ENCODE results near the gene ZNF669. TPM values are rescaled to one million over a fixed set of nuclear protein-coding genes. Genes with fewer than 3 reads are reported as not detected.
"Not testable (repeated sequence)": the region's sequence is repeated elsewhere in the genome, so short reads cannot be mapped to it uniquely, and the experiment has no call there.

ZNF669 gene
- total RNA-seq, 1 experiment from 2014 or later, result 19.5 TPM

DNA sequence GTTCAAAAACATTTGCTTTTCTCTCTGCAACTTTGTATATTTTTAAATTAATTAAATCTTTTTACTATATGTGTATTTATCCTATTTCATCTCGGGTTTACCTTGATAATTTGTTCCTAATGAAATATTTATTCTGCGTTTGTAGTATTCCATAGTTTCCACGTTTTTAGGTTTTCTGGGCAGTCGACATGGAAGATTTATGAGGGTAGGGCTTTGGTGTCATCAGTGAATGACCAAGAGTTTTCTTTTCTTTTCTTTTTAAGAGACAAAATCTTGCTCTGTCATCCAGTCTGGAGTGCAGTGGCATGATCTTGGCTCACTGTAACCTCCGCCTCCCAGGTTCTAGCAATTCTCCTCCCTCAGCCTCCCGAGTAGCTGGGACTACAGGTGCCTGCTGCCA is 17.2 kb upstream of the ZNF669 start:
- H3K79me1 ChIP-seq (ENCODE audit: insufficient read depth, low read depth, low read length, poor library complexity, severe bottlenecking), result no peaks in the 10 kb centered on the region
- no peaks in the 10 kb centered on the region for H3K27me3 ChIP-seq (ENCODE audit: insufficient read depth, low read length)
- H3K4me1 ChIP-seq (ENCODE audit: insufficient read depth, low read length), result no peaks in the 10 kb centered on the region
- peak; percentile 2 for DNase-seq
- no peak overlapping the region for H3K14ac ChIP-seq (ENCODE audit: insufficient read depth, low read length)
- no peak overlapping the region for H3K4me3 Mint-ChIP-seq
- H2AK5ac ChIP-seq (ENCODE audit: insufficient read length, low read length), result no peak overlapping the region
- H3K18ac ChIP-seq (ENCODE audit: insufficient read length, low read depth, low read length), result no peak overlapping the region
- no peak overlapping the region for H2AFZ ChIP-seq (ENCODE audit: low read length)
- H2BK120ac ChIP-seq (ENCODE audit: low read depth, low read length, poor library complexity, severe bottlenecking), result no peak overlapping the region
- TF ChIP-seq, protein P1, sequence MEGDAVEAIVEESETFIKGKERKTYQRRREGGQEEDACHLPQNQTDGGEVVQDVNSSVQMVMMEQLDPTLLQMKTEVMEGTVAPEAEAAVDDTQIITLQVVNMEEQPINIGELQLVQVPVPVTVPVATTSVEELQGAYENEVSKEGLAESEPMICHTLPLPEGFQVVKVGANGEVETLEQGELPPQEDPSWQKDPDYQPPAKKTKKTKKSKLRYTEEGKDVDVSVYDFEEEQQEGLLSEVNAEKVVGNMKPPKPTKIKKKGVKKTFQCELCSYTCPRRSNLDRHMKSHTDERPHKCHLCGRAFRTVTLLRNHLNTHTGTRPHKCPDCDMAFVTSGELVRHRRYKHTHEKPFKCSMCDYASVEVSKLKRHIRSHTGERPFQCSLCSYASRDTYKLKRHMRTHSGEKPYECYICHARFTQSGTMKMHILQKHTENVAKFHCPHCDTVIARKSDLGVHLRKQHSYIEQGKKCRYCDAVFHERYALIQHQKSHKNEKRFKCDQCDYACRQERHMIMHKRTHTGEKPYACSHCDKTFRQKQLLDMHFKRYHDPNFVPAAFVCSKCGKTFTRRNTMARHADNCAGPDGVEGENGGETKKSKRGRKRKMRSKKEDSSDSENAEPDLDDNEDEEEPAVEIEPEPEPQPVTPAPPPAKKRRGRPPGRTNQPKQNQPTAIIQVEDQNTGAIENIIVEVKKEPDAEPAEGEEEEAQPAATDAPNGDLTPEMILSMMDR (conservative IDR thresholded peaks at IDR 0.05), result no peak
- peaks cover 2 to 4% of the 10 kb centered on the region in 2 experiments; a peak in 1 of 5 replicates for H3K9me3 Mint-ChIP-seq
- no peak overlapping the region for H3K23ac ChIP-seq (ENCODE audit: insufficient read length, low read depth, low read length)
- no peak overlapping the region for H2BK20ac ChIP-seq (ENCODE audit: low read depth, low read length, poor library complexity, severe bottlenecking)
- H3K9ac ChIP-seq (ENCODE audit: extremely low read depth, insufficient read length, low read length), result no peak overlapping the region
- no peaks in the 10 kb centered on the region for H3K4me1 Mint-ChIP-seq
- no peaks in the 10 kb centered on the region for H3K23me2 ChIP-seq (ENCODE audit: insufficient read length, low read depth, low read length, poor library complexity, severe bottlenecking)
- WGBS (ENCODE audit: extremely low coverage, insufficient read length, low lambda C conversion rate), result no CpG with 5 or more reads among the region's 6 CpGs
- H3K4ac ChIP-seq (ENCODE audit: low read depth, low read length), result no peak overlapping the region
- H3T11ph ChIP-seq (ENCODE audit: low read length), result no peak overlapping the region
- H3K27me3 Mint-ChIP-seq (ENCODE audit: low read depth), result peaks cover 4% of the 10 kb centered on the region
- no peaks in the 10 kb centered on the region for H3K9me3 ChIP-seq (ENCODE audit: control insufficient read depth, low read depth, low read length)
- H3K4me2 ChIP-seq (ENCODE audit: insufficient read depth, insufficient read length, low read length), result no peak overlapping the region
- no peak overlapping the region for H2BK5ac ChIP-seq (ENCODE audit: insufficient read length, low read length)
- H3K79me2 ChIP-seq (ENCODE audit: insufficient read depth, low read length), result no peaks in the 10 kb centered on the region
- no peak overlapping the region for H4K5ac ChIP-seq (ENCODE audit: insufficient read length, low read depth, low read length)
- no peak overlapping the region for H2BK15ac ChIP-seq (ENCODE audit: low read depth, low read length)
- no peak overlapping the region for H4K8ac ChIP-seq (replicated peaks; ENCODE audit: insufficient read length, low read depth, low read length)
- no peak overlapping the region for H4K91ac ChIP-seq (ENCODE audit: insufficient read length, low read depth, low read length)
- H3K56ac ChIP-seq (ENCODE audit: insufficient read length, low read depth, low read length), result no peak overlapping the region
- no peak overlapping the region for H3K27ac ChIP-seq (ENCODE audit: insufficient read length, low read depth, low read length)
- no peaks in the 10 kb centered on the region for H3K36me3 Mint-ChIP-seq (ENCODE audit: insufficient read depth in 1 of 3, low read depth in 3 of 3)
- H2BK12ac ChIP-seq (ENCODE audit: insufficient read length, low read depth, low read length), result no peak overlapping the region
- no peak overlapping the region for H3K27ac Mint-ChIP-seq
- no peaks in the 10 kb centered on the region for H4K20me1 ChIP-seq (ENCODE audit: control insufficient read depth, insufficient read depth, insufficient read length)

DNA sequence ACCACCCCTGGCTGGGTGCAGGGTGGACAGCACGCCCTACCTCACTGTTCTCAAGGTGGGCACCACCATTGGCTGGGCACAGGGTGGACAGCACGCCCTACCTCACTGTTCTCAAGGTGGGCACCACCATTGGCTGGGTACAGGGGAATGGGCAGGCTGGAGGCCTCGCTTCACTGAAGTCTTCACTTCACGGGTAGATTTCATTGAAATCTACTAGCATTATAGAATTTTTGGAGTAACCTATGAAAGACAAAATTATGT is 16.2 kb upstream of the ZNF669 start:
- H2BK5ac ChIP-seq (ENCODE audit: insufficient read length, low read length); H3K4me1 Mint-ChIP-seq; H2BK20ac ChIP-seq (ENCODE audit: low read depth, low read length, poor library complexity, severe bottlenecking); H2AK5ac ChIP-seq (ENCODE audit: insufficient read length, low read length); H2BK12ac ChIP-seq (ENCODE audit: insufficient read length, low read depth, low read length); H3K4me1 ChIP-seq (ENCODE audit: insufficient read depth, low read length); H3K14ac ChIP-seq (ENCODE audit: insufficient read depth, low read length); H2BK120ac ChIP-seq (ENCODE audit: low read depth, low read length, poor library complexity, severe bottlenecking); H3K79me1 ChIP-seq (ENCODE audit: insufficient read depth, low read depth, low read length, poor library complexity, severe bottlenecking); H3K9me3 Mint-ChIP-seq; H3K36me3 Mint-ChIP-seq (ENCODE audit: insufficient read depth in 1 of 3, low read depth in 3 of 3); H3K27me3 Mint-ChIP-seq (ENCODE audit: low read depth); H3K18ac ChIP-seq (ENCODE audit: insufficient read length, low read depth, low read length); H3K56ac ChIP-seq (ENCODE audit: insufficient read length, low read depth, low read length); H4K5ac ChIP-seq (ENCODE audit: insufficient read length, low read depth, low read length); H3K4me3 Mint-ChIP-seq; H4K20me1 ChIP-seq (ENCODE audit: control insufficient read depth, insufficient read depth, insufficient read length); H3K27ac ChIP-seq (ENCODE audit: insufficient read length, low read depth, low read length); H3K79me2 ChIP-seq (ENCODE audit: insufficient read depth, low read length); H3K27ac Mint-ChIP-seq; H3K23me2 ChIP-seq (ENCODE audit: insufficient read length, low read depth, low read length, poor library complexity, severe bottlenecking); H3K4me2 ChIP-seq (ENCODE audit: insufficient read depth, insufficient read length, low read length); H4K8ac ChIP-seq (replicated peaks; ENCODE audit: insufficient read length, low read depth, low read length); H3T11ph ChIP-seq (ENCODE audit: low read length); H3K27me3 ChIP-seq (ENCODE audit: insufficient read depth, low read length); H3K4ac ChIP-seq (ENCODE audit: low read depth, low read length); H2BK15ac ChIP-seq (ENCODE audit: low read depth, low read length); H2AFZ ChIP-seq (ENCODE audit: low read length); H4K91ac ChIP-seq (ENCODE audit: insufficient read length, low read depth, low read length); H3K23ac ChIP-seq (ENCODE audit: insufficient read length, low read depth, low read length); H3K9ac ChIP-seq (ENCODE audit: extremely low read depth, insufficient read length, low read length); H3K9me3 ChIP-seq (ENCODE audit: control insufficient read depth, low read depth, low read length): not testable (repeated sequence)
- DNase-seq, result peak; percentile 2
- WGBS (ENCODE audit: extremely low coverage, insufficient read length, low lambda C conversion rate), result no CpG with 5 or more reads among the region's 4 CpGs

Measured in H9 (cell line).